HS-5 (cell line): Measurements from ENCODE around the gene CDC42EP5.

Source experiments
- DNase-seq: peaks from one replicate; pipeline ENCODE4 v3.0.0-alpha.2; 2012; ENCODE audit warnings: low read depth

The CDC42EP5 gene

GRCh38 chr19:54426291-54426931 is 46.7 kb downstream of the CDC42EP5 start:
- no peak for DNase-seq

GRCh38 chr19:54425382-54425723 is 47.7 kb downstream of the CDC42EP5 start:
- DNase-seq: no peak

GRCh38 chr19:54424660-54425381 is 48.3 kb downstream of the CDC42EP5 start:
- no peak for DNase-seq

DNA sequence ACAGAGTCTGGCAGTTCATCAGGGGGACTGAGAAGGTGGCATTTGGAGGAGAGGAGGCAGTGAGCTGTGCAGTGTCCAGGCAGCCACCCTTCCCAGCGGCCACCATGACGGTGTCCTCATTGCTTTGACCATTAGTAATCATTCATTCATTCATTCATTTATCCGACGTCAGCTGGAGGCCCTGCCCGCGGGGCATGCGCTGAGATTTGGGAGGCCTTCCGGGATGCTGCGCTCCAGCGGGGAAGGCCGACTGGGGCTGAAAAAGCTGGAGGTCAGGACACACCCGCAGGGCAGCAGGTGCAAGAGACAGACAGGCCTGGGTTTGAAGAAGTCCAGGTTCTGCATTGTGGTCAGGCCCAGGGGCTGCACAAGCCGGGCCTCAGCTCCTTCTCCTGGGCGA is 48.9 kb downstream of the CDC42EP5 start:
- no peak for DNase-seq

GRCh38 chr19:54422136-54422535 is 51.0 kb downstream of the CDC42EP5 start:
- DNase-seq: no peak

- no peak for DNase-seq
These were observed 51.6 kb downstream of the CDC42EP5 start for GRCh38 chr19:54421521-54421920.

DNA sequence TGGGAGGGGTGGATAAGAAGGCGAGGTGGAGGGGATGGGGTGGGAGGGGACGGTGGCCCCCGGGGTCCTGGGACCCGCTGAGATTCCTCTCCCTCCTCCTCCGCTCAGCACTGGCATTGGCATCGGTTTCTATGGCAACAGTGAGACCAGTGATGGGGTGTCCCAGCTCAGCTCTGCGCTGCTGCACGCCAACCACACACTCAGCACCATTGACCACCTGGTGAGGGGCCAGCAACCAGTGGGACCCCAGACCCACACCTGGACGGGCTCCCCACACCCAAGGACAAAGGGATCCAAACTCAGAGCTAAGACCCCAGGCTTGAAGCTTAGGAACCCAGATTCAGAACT is 52.0 kb downstream of the CDC42EP5 start:
- DNase-seq: no peak

GRCh38 chr19:54420383-54421168 is 52.5 kb downstream of the CDC42EP5 start:
- DNase-seq: no peak

DNA sequence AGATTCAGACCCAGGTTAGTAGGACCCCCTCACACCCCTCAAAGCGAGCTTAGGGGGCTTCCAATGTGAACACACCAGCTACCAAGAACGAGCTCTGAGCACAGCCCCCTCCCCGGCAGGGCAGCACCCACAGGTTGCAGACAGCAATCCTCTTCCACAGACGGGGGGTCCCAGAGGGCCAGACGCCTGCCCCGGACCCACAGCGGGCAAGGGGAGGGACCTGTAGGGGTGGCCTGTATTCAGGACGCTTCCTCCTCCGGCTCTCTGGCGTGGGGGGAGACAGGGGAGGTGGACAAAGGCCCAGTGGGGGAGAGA is 53.1 kb downstream of the CDC42EP5 start:
- no peak for DNase-seq

DNA sequence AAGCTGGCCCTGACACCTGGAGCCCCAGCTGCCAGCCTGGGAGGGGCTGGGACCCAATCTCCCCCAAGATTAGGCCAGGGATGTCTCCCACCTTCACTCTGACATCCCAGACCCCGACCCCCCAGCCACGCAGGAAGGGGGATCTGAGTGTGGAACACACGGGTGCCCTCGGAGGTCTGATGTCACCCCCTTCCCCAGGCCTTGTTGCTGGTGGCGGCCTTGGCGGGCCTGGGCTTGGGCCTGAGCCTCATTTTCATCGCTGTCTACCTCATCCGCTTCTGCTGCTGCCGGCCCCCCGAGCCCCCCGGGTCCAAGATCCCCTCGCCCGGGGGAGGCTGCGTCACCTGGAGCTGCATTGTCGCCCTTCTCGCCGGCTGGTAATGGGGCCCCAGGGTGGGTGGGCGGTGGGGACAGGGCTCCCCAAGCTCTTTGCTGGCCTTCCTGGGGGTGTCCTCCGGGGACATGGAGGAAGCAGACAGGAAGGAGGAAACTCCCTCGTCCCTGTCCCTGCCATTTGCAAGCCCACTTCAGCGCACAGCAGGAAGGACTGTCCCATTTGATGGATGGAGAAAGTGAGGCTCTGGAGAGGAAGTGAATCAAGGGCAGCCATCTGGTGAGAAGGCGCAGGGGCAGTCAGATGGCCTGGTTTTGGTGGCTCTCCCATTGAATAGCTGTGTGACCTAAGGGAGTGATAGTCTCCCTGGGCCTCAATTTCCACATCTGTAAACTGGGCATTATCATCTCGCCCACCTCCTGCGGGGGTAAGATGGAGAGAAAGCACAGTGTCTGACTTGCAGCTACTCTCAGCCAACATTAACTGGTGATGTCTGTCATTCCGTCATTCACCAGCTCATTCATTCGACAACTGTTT is 53.9 kb downstream of the CDC42EP5 start:
- DNase-seq: no peak

DNA sequence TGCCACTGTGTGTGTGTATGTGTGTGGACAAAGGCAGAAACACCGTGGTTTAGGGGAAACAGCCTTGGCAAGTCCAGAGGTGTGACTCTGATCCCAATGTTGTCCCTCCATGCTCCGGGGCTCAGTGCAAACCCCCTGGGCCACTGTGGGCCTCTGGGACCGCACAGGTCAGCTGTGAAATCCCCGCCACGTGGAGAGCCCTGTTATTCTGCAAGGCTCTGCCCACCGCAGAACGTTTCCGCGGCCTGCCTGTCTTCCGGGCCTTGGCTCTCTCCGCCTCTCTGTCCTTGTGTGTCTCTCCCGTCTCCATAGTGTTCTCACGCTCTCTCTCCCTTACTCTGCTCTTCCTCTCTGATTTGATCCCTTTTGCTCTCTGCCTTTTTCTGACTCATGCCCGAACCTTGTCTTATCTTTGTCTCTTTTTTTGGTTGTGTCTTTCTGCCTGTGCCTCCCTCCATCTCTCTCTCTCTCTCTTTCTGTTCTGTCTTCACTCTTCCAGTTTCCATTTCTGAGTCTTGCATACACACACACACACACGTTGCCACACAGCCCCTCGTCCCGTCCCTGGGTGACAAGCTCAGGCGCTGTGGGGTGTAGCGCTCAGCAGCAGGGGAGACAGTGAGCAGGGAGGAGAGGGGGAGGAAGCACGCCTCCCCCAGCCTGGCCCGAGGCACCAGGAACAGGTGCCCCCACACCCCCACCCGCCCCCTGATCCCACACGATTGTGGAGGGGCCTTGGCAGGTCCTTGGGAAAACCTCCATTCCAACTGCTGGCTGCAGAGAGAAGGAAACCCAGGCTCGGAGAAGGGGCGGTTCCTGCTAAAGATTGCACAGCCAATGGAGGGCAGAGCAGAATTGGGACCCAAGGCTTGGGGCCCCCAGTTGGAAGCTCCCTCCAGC is 54.8 kb downstream of the CDC42EP5 start:
- DNase-seq: no peak

- DNase-seq: no peak
These were observed 56.2 kb downstream of the CDC42EP5 start for GRCh38 chr19:54416695-54417491.

DNA sequence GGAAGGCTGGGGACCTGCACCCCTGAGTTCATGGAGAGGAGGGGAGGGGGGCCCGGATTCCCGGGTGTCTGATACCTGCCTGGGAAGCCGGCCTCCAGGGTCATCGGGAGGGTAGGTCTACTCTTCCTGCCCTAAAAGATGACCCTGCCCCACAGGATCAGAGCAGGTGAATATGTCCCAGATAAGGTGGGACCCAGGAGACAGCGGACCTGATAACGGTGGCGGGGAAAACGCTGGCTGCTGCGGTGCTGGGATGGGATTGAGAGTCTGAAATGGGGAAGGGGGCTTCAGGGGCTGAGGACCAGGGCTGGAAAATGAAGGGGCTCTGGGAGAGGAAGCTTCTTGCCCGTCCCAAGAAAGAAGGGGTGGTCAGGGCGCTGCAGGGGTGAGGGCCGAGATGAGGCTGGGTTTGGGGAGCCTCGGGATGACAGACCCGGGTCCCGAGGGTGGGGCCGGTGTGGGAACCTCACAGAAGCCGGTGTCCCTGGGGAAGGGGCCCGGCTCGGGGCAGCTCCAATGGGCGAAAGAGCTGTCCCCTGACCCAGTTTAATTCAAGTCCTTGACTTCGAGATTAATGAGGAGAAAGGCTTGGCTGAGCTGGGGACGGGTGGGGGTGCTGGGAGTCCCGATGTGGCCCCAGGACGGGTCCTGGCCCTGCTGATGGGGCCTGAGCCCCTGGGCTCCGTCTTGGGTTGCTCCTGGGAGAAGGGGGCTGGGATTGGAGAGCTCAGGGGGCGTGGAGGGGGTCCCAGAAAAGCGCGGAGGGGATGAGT is 57.0 kb downstream of the CDC42EP5 start:
- DNase-seq: no peak

- no peak for DNase-seq
These were observed 57.7 kb downstream of the CDC42EP5 start, which contains the start of gene TTYH1 for GRCh38 chr19:54415208-54415900. Gene TTYH1 (plus strand): TSS chr19:54415464. CDS start chr19:54415553, 89 bp downstream.
